ENCODE data around the gene HPCAL1.

DNA sequence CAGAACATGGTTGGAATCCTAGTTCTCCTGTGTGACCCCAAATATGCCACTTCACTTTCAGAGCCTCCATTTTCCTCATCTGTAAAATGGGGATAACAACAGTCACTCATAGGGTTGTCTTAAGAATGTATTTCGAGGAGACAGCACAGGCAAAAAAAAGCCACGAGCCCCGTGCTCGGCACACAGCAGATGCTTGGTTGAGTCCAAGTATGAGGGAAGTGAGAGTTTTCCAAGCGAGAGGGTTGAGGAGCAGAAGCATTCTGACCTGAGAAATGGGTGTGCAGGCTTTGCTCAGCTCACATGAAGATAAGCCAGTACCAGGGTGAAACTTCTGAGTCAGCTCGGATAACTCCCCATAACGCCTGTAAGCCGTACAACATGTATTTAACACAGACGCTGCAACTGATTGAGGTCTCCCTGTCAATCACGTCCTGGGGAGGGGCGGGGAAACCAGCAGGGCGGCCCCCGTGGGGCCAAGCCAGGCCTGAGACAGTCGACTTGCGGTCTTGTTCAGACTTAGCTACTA, 168.4 kb downstream of the HPCAL1 start:
- TF ChIP-seq CTCF (IDR thresholded peaks at IDR 0.05), result no peak
- no peak for TF ChIP-seq POLR2A (IDR thresholded peaks at IDR 0.05)

All from body of pancreas (tissue), 4 donors.